SW480 (cell line): ENCODE measurements around the gene GSTM1.
"Not testable (repeated sequence)": the region's sequence is repeated elsewhere in the genome, so short reads cannot be mapped to it uniquely, and the experiment has no call there.

ENCODE experiments used
- DNase-seq: peaks from one replicate; pipeline ENCODE4 v3.0.0-alpha.2; 2016; ENCODE audit warnings: low spot score

Gene GSTM1

GRCh38 chr1:109659997-109660690 is 27.5 kb upstream of the GSTM1 start:
- no peak for DNase-seq

- not testable (repeated sequence) for DNase-seq
Observed at GRCh38 chr1:109660691-109661026, 27.0 kb upstream of the GSTM1 start.

- no peak for DNase-seq
Observed at GRCh38 chr1:109661391-109661790, 26.2 kb upstream of the GSTM1 start.

GRCh38 chr1:109664671-109665070 is 22.9 kb upstream of the GSTM1 start:
- DNase-seq, result no peak

- no peak for DNase-seq
Observed at GRCh38 chr1:109667452-109668122, 20.0 kb upstream of the GSTM1 start, which contains the start of gene GSTM2. Gene GSTM2, plus strand, starts transcription at chr1:109668057. Its CDS starts 59 bp downstream, at chr1:109668116.

- no peak for DNase-seq
Observed at GRCh38 chr1:109668123-109668775, 19.4 kb upstream of the GSTM1 start.

GRCh38 chr1:109669246-109669948 is 18.2 kb upstream of the GSTM1 start:
- DNase-seq, result no peak

GRCh38 chr1:109669949-109670302 is 17.7 kb upstream of the GSTM1 start:
- not testable (repeated sequence) for DNase-seq

GRCh38 chr1:109671067-109671466 is 16.6 kb upstream of the GSTM1 start:
- no peak for DNase-seq

- DNase-seq, result not testable (repeated sequence)
Observed at GRCh38 chr1:109673861-109674260, 13.8 kb upstream of the GSTM1 start.

GRCh38 chr1:109676683-109677381 is 10.8 kb upstream of the GSTM1 start:
- DNase-seq, result not testable (repeated sequence)

- no peak for DNase-seq
Observed at GRCh38 chr1:109677459-109677858, 10.2 kb upstream of the GSTM1 start.

- not testable (repeated sequence) for DNase-seq
Observed at GRCh38 chr1:109678637-109679036, 9.0 kb upstream of the GSTM1 start.

GRCh38 chr1:109684777-109685176 is 2.8 kb upstream of the GSTM1 start:
- not testable (repeated sequence) for DNase-seq

- DNase-seq, result not testable (repeated sequence)
Observed at GRCh38 chr1:109685399-109685798, 2.2 kb upstream of the GSTM1 start.

- not testable (repeated sequence) for DNase-seq
Observed at GRCh38 chr1:109685890-109686289, 1.7 kb upstream of the GSTM1 start.

- not testable (repeated sequence) for DNase-seq
Observed at GRCh38 chr1:109687109-109687508, 508 bp upstream of the GSTM1 start.

- no peak for DNase-seq
Observed at GRCh38 chr1:109689844-109690405, 2.3 kb downstream of the GSTM1 start.

GRCh38 chr1:109691759-109692158 is 4.1 kb downstream of the GSTM1 start:
- no peak for DNase-seq

- not testable (repeated sequence) for DNase-seq
Observed at GRCh38 chr1:109694400-109694799, 6.8 kb downstream of the GSTM1 start.

- DNase-seq, result not testable (repeated sequence)
Observed at GRCh38 chr1:109695138-109695537, 7.5 kb downstream of the GSTM1 start.

GRCh38 chr1:109697066-109697465 is 9.4 kb downstream of the GSTM1 start:
- DNase-seq, result no peak
